ENCODE measurements around the gene UBE4A. TPM values are rescaled to one million over a fixed set of nuclear protein-coding genes. Genes with fewer than 3 reads are reported as not detected.
A peak's percentile ranks its signal among the peaks of the same experiment; 100 is the strongest.

The UBE4A gene
- total and polyA plus RNA-seq, 2 of the 4 experiments (the other 2 are of a cell fraction), result 15.2 to 69.7 TPM

- ChIA-PET POLR2A (ENCODE audit: unreplicated experiment) (no interaction called here), CTCF (interaction anchor here (0.9 kb wide), 1 partner anchor 12 kb away, joined by 3 read pairs; no protein-coding TSS in a partner anchor)
- peaks cover 4% of the 10 kb centered on the region for H3K4me1 ChIP-seq (ENCODE audit: control insufficient read depth, insufficient read depth, low read length)
- peak overlapping the region; percentile 62 to 71; a peak in 3 of 4 replicates for H4K8ac ChIP-seq (ENCODE audit: low read depth in 2 of 2, low read length in 2 of 2)
- no peak for TF ChIP-seq CHD1 (IDR thresholded peaks at IDR 0.05; ENCODE audit: low read depth, low read length)
- TF ChIP-seq CTCF (conservative IDR thresholded peaks at IDR 0.05; ENCODE audit: low read depth, low read length), result no peak
- no peak for TF ChIP-seq ELK1 (IDR thresholded peaks at IDR 0.05; ENCODE audit: borderline replicate concordance, low read depth, low read length)
- 0 out of 2 replicates have a peak, but pooled peaks have one; percentile 26 for TF ChIP-seq MXI1 (IDR thresholded peaks at IDR 0.05; ENCODE audit: borderline replicate concordance, low read depth, low read length)
- 0 out of 2 replicates have a peak, but pooled peaks have one; percentile 9 for TF ChIP-seq MAZ (IDR thresholded peaks at IDR 0.05; ENCODE audit: borderline replicate concordance, low read depth, low read length)
- peak overlapping the region; percentile 86 for H3K23ac ChIP-seq (ENCODE audit: low read depth, low read length)
- peak overlapping the region; percentile 66 for H4K5ac ChIP-seq (ENCODE audit: low read depth, low read length)
- H3K9me1 ChIP-seq (ENCODE audit: insufficient read depth, low read length), result no peaks in the 10 kb centered on the region
- H4K91ac ChIP-seq (ENCODE audit: insufficient read depth, low read depth, low read length), result peak overlapping the region; percentile 53
- 0% methylated on average over 5 of the region's 34 CpGs; no CpG with 5 or more reads in 1 of the 2 experiments for WGBS, 2 experiments (ENCODE audit: extremely low coverage in 2 of 2, insufficient read length in 1 of 2)
- peak overlapping the region; percentile 60 for H3K14ac ChIP-seq (replicated peaks; ENCODE audit: low read depth, low read length)
- intact Hi-C loops (cut with micrococcal nuclease), result loop anchor here (5.0 kb wide), 1 partner anchor 52 kb away; no protein-coding TSS in a partner anchor
- H3K18ac ChIP-seq (ENCODE audit: low read depth, low read length), result peak overlapping the region; percentile 73
- dilution Hi-C loops (cut with HindIII; ENCODE audit: low sequenced_read_pairs, unreplicated experiment), result no loop called here
- no peak overlapping the region for H2BK20ac ChIP-seq (ENCODE audit: low read depth, low read length)
- H3K27me3 ChIP-seq (ENCODE audit: control insufficient read depth, insufficient read depth, low read length), result no peaks in the 10 kb centered on the region
- H3K36me3 ChIP-seq (ENCODE audit: control insufficient read depth, insufficient read depth, low read length), result no peaks in the 10 kb centered on the region
- 0 out of 2 replicates have a peak overlapping the region, but pooled peaks have one; percentile 37 for H2BK120ac ChIP-seq (ENCODE audit: low read depth, low read length)
- peak overlapping the region; percentile 49 for H3K56ac ChIP-seq (ENCODE audit: extremely low read depth, insufficient read depth, low read length)
- peak overlapping the region; percentile 91 for H3K4me3 ChIP-seq (ENCODE audit: insufficient read depth, low read depth, low read length)
- peaks cover 37% of the 10 kb centered on the region for H4K20me1 ChIP-seq (ENCODE audit: insufficient read depth, low read length)
- H2AK9ac ChIP-seq (replicated peaks; ENCODE audit: low read depth, low read length, poor library complexity), result peak overlapping the region; percentile 51
- peak; percentile 4 for ATAC-seq (ENCODE audit: low read depth)
- no peaks in the 10 kb centered on the region for H3K9me3 ChIP-seq (ENCODE audit: control insufficient read depth, insufficient read depth, low read length)
- H2AFZ ChIP-seq (replicated peaks; ENCODE audit: low read length, poor library complexity), result peak overlapping the region; percentile 96
- H3K4me2 ChIP-seq (ENCODE audit: low read depth, low read length), result peak overlapping the region; percentile 100
- DNase-seq, result peak; percentile 20
- in situ Hi-C loops (cut with MboI; ENCODE audit: low sequenced_read_pairs), result no loop called here
- BruUV-seq (replicated peaks), result no TSS peak
- H3K27ac ChIP-seq (ENCODE audit: insufficient read depth, low read length), result peak overlapping the region; percentile 95
- peak overlapping the region; percentile 89 for H3K4ac ChIP-seq (ENCODE audit: low read depth, low read length)
- peak overlapping the region; percentile 83 for H3K9ac ChIP-seq (ENCODE audit: low read depth, low read length)
- H2BK5ac ChIP-seq (ENCODE audit: low read depth, low read length, poor library complexity, severe bottlenecking), result peak overlapping the region; percentile 78
- H3K79me1 ChIP-seq (ENCODE audit: low read depth in 1 of 2, low read length in 2 of 2), result peaks cover 0 to 35% of the 10 kb centered on the region in 2 experiments; a peak in 2 of 4 replicates
- no peak overlapping the region for H2BK15ac ChIP-seq (ENCODE audit: low read depth, low read length)
- no peak overlapping the region for H2AK5ac ChIP-seq (ENCODE audit: low read depth, low read length)
These were observed 76.0 kb downstream of the UBE4A start for GRCh38 chr11:118435290-118435892.
